CD4-positive, alpha-beta T cell (primary cell): ENCODE measurements around the gene USP47. TPM values are rescaled to one million over a fixed set of nuclear protein-coding genes. Genes with fewer than 3 reads are reported as not detected.

ENCODE experiments used
- ATAC-seq: fragments of 200-7000 bp; cut with Tn5 transposase; one replicate; pipeline ENCODE4 v1.10.0; 2022; ENCODE audit warnings: mild to moderate bottlenecking; ENCODE audit not compliant: poor library complexity
- CTCF ChIA-PET: fragments of 350-600 bp; sonication (Branson Sonifier 250); formaldehyde crosslinking; loops from one replicate; lab custom pipeline; 2021; ENCODE audit warnings: antibody characterized with exemption, inconsistent platforms; lab: Charles Lee
- POLR2A ChIA-PET: fragments of 350-600 bp; sonication (Branson Sonifier 250); formaldehyde crosslinking; loops from one replicate; lab custom pipeline; 2021; ENCODE audit warnings: antibody characterized with exemption, inconsistent platforms; lab: Charles Lee
- DNase-seq, 14 experiments: peaks; one replicate each; pipeline ENCODE4 v3.0.0-alpha.2; 2013 to 2020; ENCODE audit warnings: mixed read lengths in 2 of 14
- H3K27ac ChIP-seq, 2 donors: one replicate each; pipeline versions ENCODE4 v1.5.1 to v1.7.0; 2013; ENCODE audit warnings: low read length in 2 of 2, low read depth in 1 of 2, mild to moderate bottlenecking in 1 of 2
- H3K27me3 ChIP-seq, 2 experiments: 1 replicate in 1 of 2; 2 replicates in 1 of 2; pipeline versions ENCODE4 v1.6.1 to v1.7.0; 2013; ENCODE audit warnings: low read length in 2 of 2, control low read depth in 1 of 2, mild to moderate bottlenecking in 1 of 2, moderate library complexity in 1 of 2; ENCODE audit not compliant: insufficient read depth in 2 of 2, control insufficient read depth in 1 of 2
- H3K36me3 ChIP-seq: one replicate; pipeline ENCODE4 v1.6.1; 2013; ENCODE audit warnings: low read length, control low read depth; ENCODE audit not compliant: insufficient read depth
- H3K4me1 ChIP-seq: one replicate; pipeline ENCODE4 v1.6.1; 2013; ENCODE audit warnings: low read length, control low read depth; ENCODE audit not compliant: insufficient read depth
- H3K4me3 ChIP-seq: one replicate; pipeline ENCODE4 v1.5.1; 2013; ENCODE audit warnings: mild to moderate bottlenecking, low read length, moderate library complexity
- H3K9me3 ChIP-seq, 2 experiments: 1 replicate in 1 of 2; 2 replicates in 1 of 2; pipeline versions ENCODE4 v1.6.1 to v1.7.0; 2013; ENCODE audit warnings: low read length in 2 of 2, mild to moderate bottlenecking in 2 of 2, control low read depth in 1 of 2, moderate library complexity in 1 of 2; ENCODE audit not compliant: control insufficient read depth in 1 of 2, insufficient read depth in 1 of 2
- H3K27ac Mint-ChIP-seq: one replicate; pipeline ENCODE4 v1.8.0; 2020; ENCODE audit warnings: mixed read lengths
- H3K27me3 Mint-ChIP-seq: one replicate; pipeline ENCODE4 v1.8.0; 2021; ENCODE audit warnings: mixed read lengths
- H3K36me3 Mint-ChIP-seq: one replicate; pipeline ENCODE4 v1.8.0; 2021; ENCODE audit warnings: low read depth, mixed read lengths
- H3K4me1 Mint-ChIP-seq: one replicate; pipeline ENCODE4 v1.8.0; 2021; ENCODE audit warnings: low read depth, mixed read lengths
- H3K4me3 Mint-ChIP-seq: one replicate; pipeline ENCODE4 v1.8.0; 2020; ENCODE audit warnings: mild to moderate bottlenecking, mixed read lengths
- H3K9me3 Mint-ChIP-seq: one replicate; pipeline ENCODE4 v1.8.0; 2020; ENCODE audit warnings: mixed read lengths
- intact Hi-C, 2 experiments: fragments of 100-400 bp; cut with DNase I in 1 of 2; cut with micrococcal nuclease in 1 of 2; formaldehyde crosslinking; loops; one replicate each; pipeline versions ENCODE4 v1.15.1 to v1.9.0; 2023 to 2025; cut with DNase I, micrococcal nuclease
- total RNA-seq, 174 experiments: library from RNA in 2 of 174; stranded (reverse) in 2 of 174; gene quantifications; one replicate each; pipeline ENCODE4 v1.2.3 and lab custom pipeline; 2021 to 2026
- TF ChIP-seq, protein P1 (sequence below): fragments of 200-600 bp; IDR thresholded peaks from one replicate; pipeline ENCODE4 v1.8.0; 2022; ENCODE audit warnings: antibody characterized with exemption, mild to moderate bottlenecking

Gene USP47
- total RNA-seq, 2 experiments from 2014 or later = 97.0 to 100 TPM

DNA sequence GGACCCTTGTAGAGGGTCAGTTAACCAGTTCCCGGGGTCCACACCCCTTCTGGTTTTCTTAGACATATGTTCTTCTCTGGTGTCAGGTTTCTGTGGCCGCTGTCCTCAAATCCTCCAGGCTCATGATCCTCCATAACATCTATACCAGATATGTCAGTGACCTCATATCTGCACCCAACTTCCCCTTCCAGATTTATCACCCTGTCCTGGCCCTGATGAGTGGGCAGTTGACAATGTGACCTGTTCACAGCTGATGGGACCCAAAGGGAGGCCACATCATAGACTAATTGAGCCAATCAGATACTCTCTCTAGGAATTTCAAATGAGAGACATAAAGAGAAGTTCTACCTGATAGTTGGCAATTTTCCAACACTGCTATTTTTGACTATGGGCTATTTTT, 161.6 kb downstream of the USP47 start:
- ATAC-seq (no peak), DNase-seq (no peak)
- H3K27me3 Mint-ChIP-seq = peaks cover 82% of the 10 kb centered on the region
- no peak overlapping the region for H3K27ac Mint-ChIP-seq
- H3K27ac ChIP-seq = no peak overlapping the region
- H3K36me3 ChIP-seq = no peaks in the 10 kb centered on the region
- H3K4me3 ChIP-seq = no peak overlapping the region
- ChIA-PET POLR2A (no interaction called here), CTCF (no interaction called here)
- H3K4me1 ChIP-seq = peaks cover 11% of the 10 kb centered on the region
- H3K4me3 Mint-ChIP-seq = no peak overlapping the region
- peaks cover 13% of the 10 kb centered on the region for H3K4me1 Mint-ChIP-seq
- no peaks in the 10 kb centered on the region for H3K9me3 Mint-ChIP-seq
- peaks cover 28 to 46% of the 10 kb centered on the region in 2 experiments for H3K27me3 ChIP-seq
- intact Hi-C loops = no loop called here
- no peaks in the 10 kb centered on the region for H3K36me3 Mint-ChIP-seq
- H3K9me3 ChIP-seq = no peaks in the 10 kb centered on the region
- TF ChIP-seq, protein P1, sequence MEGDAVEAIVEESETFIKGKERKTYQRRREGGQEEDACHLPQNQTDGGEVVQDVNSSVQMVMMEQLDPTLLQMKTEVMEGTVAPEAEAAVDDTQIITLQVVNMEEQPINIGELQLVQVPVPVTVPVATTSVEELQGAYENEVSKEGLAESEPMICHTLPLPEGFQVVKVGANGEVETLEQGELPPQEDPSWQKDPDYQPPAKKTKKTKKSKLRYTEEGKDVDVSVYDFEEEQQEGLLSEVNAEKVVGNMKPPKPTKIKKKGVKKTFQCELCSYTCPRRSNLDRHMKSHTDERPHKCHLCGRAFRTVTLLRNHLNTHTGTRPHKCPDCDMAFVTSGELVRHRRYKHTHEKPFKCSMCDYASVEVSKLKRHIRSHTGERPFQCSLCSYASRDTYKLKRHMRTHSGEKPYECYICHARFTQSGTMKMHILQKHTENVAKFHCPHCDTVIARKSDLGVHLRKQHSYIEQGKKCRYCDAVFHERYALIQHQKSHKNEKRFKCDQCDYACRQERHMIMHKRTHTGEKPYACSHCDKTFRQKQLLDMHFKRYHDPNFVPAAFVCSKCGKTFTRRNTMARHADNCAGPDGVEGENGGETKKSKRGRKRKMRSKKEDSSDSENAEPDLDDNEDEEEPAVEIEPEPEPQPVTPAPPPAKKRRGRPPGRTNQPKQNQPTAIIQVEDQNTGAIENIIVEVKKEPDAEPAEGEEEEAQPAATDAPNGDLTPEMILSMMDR = no peak

DNA sequence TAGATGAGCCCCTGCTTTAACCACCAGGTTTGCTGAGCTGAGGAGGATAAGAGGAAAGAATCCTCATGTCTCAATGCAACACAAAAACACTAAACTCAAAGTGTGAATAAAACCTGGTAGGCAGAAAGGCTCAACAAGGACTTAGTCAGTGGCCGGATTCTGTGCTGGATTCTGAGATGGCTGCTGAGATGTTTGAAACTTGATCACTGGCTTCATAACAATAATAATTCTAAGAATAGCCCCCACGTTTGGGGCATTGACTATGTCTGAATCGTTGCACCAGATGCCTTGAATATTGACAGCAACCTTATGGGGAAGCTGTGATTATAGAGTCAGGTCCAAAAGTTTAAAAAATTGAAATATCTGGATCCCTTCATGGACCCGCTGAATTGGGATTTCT, 162.0 kb downstream of the USP47 start:
- peaks cover 8% of the 10 kb centered on the region for H3K4me1 Mint-ChIP-seq
- CTCF ChIA-PET = no interaction called here
- no peaks in the 10 kb centered on the region for H3K9me3 Mint-ChIP-seq
- Histone ChIP-seq H3K36me3 (no peaks in the 10 kb centered on the region), H3K4me3 (no peak overlapping the region), H3K9me3 (no peaks in the 10 kb centered on the region), H3K27me3 (peaks cover 29 to 45% of the 10 kb centered on the region in 2 experiments), H3K27ac (no peak overlapping the region), H3K4me1 (peaks cover 12% of the 10 kb centered on the region)
- POLR2A ChIA-PET = no interaction called here
- DNase-seq (no peak), ATAC-seq (no peak)
- H3K4me3 Mint-ChIP-seq = no peak overlapping the region
- H3K36me3 Mint-ChIP-seq = no peaks in the 10 kb centered on the region
- no peak overlapping the region for H3K27ac Mint-ChIP-seq
- TF ChIP-seq, protein P1 = no peak
- intact Hi-C loops = no loop called here
- peaks cover 80% of the 10 kb centered on the region for H3K27me3 Mint-ChIP-seq

DNA sequence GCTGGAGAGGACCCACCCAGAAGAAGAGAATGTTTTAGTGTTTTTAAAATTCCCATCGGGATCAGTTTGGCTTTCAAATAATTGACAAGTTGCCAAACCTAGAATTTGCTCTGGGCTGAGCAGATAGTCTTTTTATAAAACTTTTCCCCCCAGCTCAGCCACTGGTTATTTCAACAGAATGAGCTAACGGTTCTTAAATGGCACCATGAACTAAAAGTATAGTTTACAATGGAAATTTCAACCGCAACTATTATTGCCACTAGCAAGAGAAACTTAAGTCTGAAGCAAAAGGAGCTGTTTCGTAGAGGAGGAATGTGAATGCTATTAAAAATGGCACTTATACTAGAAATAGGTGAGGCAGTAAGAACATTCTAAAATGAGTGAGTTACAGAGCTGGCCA, 163.3 kb downstream of the USP47 start:
- no peaks in the 10 kb centered on the region for H3K36me3 Mint-ChIP-seq
- intact Hi-C loops = no loop called here

More for the DNA sequence above, 163.3 kb downstream of the USP47 start:
- no peak overlapping the region for H3K27ac ChIP-seq
- peaks cover 13% of the 10 kb centered on the region for H3K4me1 ChIP-seq
- TF ChIP-seq, protein P1 = no peak
- Mint-ChIP-seq H3K27me3 (peaks cover 80% of the 10 kb centered on the region), H3K9me3 (no peaks in the 10 kb centered on the region), H3K27ac (no peak overlapping the region), H3K4me1 (peaks cover 12% of the 10 kb centered on the region), H3K4me3 (no peak overlapping the region)
- ChIA-PET POLR2A (no interaction called here), CTCF (no interaction called here)
- peaks cover 35 to 52% of the 10 kb centered on the region in 2 experiments for H3K27me3 ChIP-seq
- no peak for DNase-seq
- ATAC-seq = no peak
- H3K4me3 ChIP-seq = no peak overlapping the region
- no peaks in the 10 kb centered on the region for H3K9me3 ChIP-seq
- H3K36me3 ChIP-seq = no peaks in the 10 kb centered on the region
